ENCODE results near the gene KLHL28.

- TF ChIP-seq FOS (IDR thresholded peaks at IDR 0.05; ENCODE audit: borderline replicate concordance, extremely low read depth, insufficient read length) = no peak
- no peak for TF ChIP-seq HDAC6 (IDR thresholded peaks at IDR 0.05; ENCODE audit: unreplicated experiment)
- no peak for TF ChIP-seq FOXM1 (IDR thresholded peaks at IDR 0.05; ENCODE audit: low read depth, low read length)
- TF ChIP-seq CREB1 (IDR thresholded peaks at IDR 0.05; ENCODE audit: low read depth) = no peak
- TF ChIP-seq BMI1 (IDR thresholded peaks at IDR 0.05; ENCODE audit: borderline replicate concordance) = no peak
- TF ChIP-seq CBFB (IDR thresholded peaks at IDR 0.05; ENCODE audit: low read depth) = no peak
- TF ChIP-seq CTCF (IDR thresholded peaks at IDR 0.05 in 2 of 3, conservative IDR thresholded peaks at IDR 0.05 in 1 of 3; ENCODE audit: control insufficient read depth in 2 of 3, extremely low read depth in 1 of 3, insufficient read depth in 1 of 3, low read depth in 3 of 3, low read length in 3 of 3) = no peak
- no peak for TF ChIP-seq RAD21 (IDR thresholded peaks at IDR 0.05; ENCODE audit: insufficient read depth, low read depth, low read length)
- TF ChIP-seq RELA (IDR thresholded peaks at IDR 0.05; ENCODE audit: borderline replicate concordance, partially characterized antibody) = no peak
- no peak for TF ChIP-seq SIN3A (IDR thresholded peaks at IDR 0.05; ENCODE audit: low read depth, low read length)
Observed at GRCh38 chr14:44887596-44887955, 74.2 kb downstream of the KLHL28 start.

Data from GM12878 (cell line).